CD4-positive, CD25-positive, alpha-beta regulatory T cell (primary cell): ENCODE measurements around the gene ANKFN1. TPM values are rescaled to one million over a fixed set of nuclear protein-coding genes. Genes with fewer than 3 reads are reported as not detected.

Experiments used
- ATAC-seq, 2 donors: fragments of 150-1000 bp; cut with Tn5 transposase; one replicate each; pipeline ENCODE4 v1.10.0; 2021; ENCODE audit warnings: low read depth in 2 of 2, moderate number of reproducible peaks in 2 of 2, moderate library complexity in 1 of 2
- DNase-seq, 3 donors: peaks; one replicate each; pipeline versions ENCODE4 v3.0.0 to v3.0.0-alpha.2; 2012 to 2022; ENCODE audit warnings: mixed read lengths in 1 of 3
- H3K27ac ChIP-seq: one replicate; pipeline ENCODE4 v1.7.0; 2013; ENCODE audit warnings: mild to moderate bottlenecking, low read length; ENCODE audit not compliant: insufficient read depth, poor library complexity, severe bottlenecking
- H3K27me3 ChIP-seq: one replicate; pipeline ENCODE4 v1.7.0; 2013; ENCODE audit warnings: low read length; ENCODE audit not compliant: control insufficient read depth, insufficient read depth
- H3K36me3 ChIP-seq: one replicate; pipeline ENCODE4 v1.7.0; 2013; ENCODE audit warnings: mild to moderate bottlenecking, low read length, moderate library complexity; ENCODE audit not compliant: control insufficient read depth, insufficient read depth
- H3K4me1 ChIP-seq: 2 replicates; pipeline ENCODE4 v1.7.0; 2013; ENCODE audit warnings: mild to moderate bottlenecking, low read length; ENCODE audit not compliant: insufficient read depth, control insufficient read depth, poor library complexity, severe bottlenecking
- H3K4me3 ChIP-seq: one replicate; pipeline ENCODE4 v1.7.0; 2013; ENCODE audit warnings: low read depth, mild to moderate bottlenecking, low read length, moderate library complexity
- H3K9me3 ChIP-seq, 2 experiments: 1 replicate in 1 of 2; 2 replicates in 1 of 2; pipeline ENCODE4 v1.7.0; 2013; ENCODE audit warnings: low read length in 2 of 2, mild to moderate bottlenecking in 1 of 2, moderate library complexity in 1 of 2; ENCODE audit not compliant: control insufficient read depth in 2 of 2
- H3K27ac Mint-ChIP-seq, 3 donors: one replicate each; pipeline ENCODE4 v1.8.0; 2020 to 2022; ENCODE audit warnings: mild to moderate bottlenecking in 3 of 3, mixed read lengths in 3 of 3, moderate library complexity in 2 of 3
- H3K27me3 Mint-ChIP-seq: one replicate; pipeline ENCODE4 v1.8.0; 2022; ENCODE audit warnings: mild to moderate bottlenecking, mixed read lengths
- H3K36me3 Mint-ChIP-seq: one replicate; pipeline ENCODE4 v1.8.0; 2020; ENCODE audit warnings: mixed read lengths
- H3K4me1 Mint-ChIP-seq, 4 donors: one replicate each; pipeline ENCODE4 v1.8.0; 2020 to 2022; ENCODE audit warnings: mixed read lengths in 4 of 4, mild to moderate bottlenecking in 1 of 4
- H3K4me3 Mint-ChIP-seq, 4 donors: one replicate each; pipeline ENCODE4 v1.8.0; 2020 to 2022; ENCODE audit warnings: mild to moderate bottlenecking in 4 of 4, mixed read lengths in 4 of 4, moderate library complexity in 3 of 4
- H3K9me3 Mint-ChIP-seq, 7 donors: one replicate each; pipeline ENCODE4 v1.8.0; 2020 to 2022; ENCODE audit warnings: mixed read lengths in 7 of 7, mild to moderate bottlenecking in 3 of 7, moderate library complexity in 2 of 7
- polyA plus RNA-seq, 4 donors: library from polyadenylated mRNA; unstranded; fragments of 300-500 nt; fragmentation: Illumina TruSeq; gene quantifications; one replicate each; pipeline ENCODE4 v1.2.3, GENCODE V29; 2021
- total RNA-seq: library from RNA; stranded (reverse); gene quantifications from one replicate; pipeline ENCODE4 v1.2.3, GENCODE V29; 2022

Gene ANKFN1
- total and polyA plus RNA-seq, 5 donors from 2014 or later, result not detected

DNA sequence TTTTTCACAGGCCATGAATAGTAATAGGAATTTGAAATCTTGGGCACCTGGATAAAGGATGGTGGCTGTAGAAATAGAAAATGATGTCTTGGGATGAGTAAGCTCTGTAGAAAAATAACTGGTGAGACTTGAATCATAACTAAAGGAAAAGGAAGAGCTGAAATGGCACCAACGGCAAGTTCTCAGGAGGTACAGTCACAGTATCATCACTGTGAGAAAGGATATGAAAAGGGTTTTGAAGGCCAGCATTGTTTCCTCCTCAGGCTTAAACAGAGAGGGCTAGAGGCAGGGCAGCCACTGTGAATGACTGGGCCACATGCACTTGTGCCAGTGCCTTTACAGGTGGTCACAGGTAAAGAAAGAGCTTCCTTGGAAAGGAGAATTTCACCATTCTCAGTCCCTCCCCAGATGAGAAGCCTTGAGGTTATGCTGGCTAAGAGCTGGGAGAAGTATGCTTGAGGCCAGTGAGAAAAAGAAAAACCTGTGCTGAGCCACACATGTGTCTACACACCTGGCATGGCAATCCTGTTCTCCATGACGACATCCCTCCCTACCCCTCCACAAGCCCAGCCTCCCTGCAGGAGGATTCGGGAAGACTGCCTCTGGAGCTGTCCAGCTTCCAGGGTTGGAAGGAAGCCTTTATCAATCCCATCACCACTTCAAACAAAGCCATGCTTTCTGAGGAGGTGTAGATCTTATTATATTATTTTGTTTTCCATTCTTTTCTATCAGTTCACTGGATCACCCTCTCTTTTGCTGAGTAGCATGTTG, 3.8 kb upstream of the ANKFN1 start:
- H3K9me3 ChIP-seq, result no peaks in the 10 kb centered on the region
- no peaks in the 10 kb centered on the region for H3K27me3 ChIP-seq
- H3K27ac ChIP-seq, result no peak overlapping the region
- Mint-ChIP-seq H3K4me1 (no peaks in the 10 kb centered on the region), H3K36me3 (no peaks in the 10 kb centered on the region), H3K27me3 (peaks cover 10% of the 10 kb centered on the region), H3K4me3 (no peak overlapping the region), H3K27ac (no peak overlapping the region), H3K9me3 (no peaks in the 10 kb centered on the region)
- DNase-seq (no peak), ATAC-seq (no peak)
- no peaks in the 10 kb centered on the region for H3K36me3 ChIP-seq
- no peak overlapping the region for H3K4me3 ChIP-seq
- no peaks in the 10 kb centered on the region for H3K4me1 ChIP-seq

DNA sequence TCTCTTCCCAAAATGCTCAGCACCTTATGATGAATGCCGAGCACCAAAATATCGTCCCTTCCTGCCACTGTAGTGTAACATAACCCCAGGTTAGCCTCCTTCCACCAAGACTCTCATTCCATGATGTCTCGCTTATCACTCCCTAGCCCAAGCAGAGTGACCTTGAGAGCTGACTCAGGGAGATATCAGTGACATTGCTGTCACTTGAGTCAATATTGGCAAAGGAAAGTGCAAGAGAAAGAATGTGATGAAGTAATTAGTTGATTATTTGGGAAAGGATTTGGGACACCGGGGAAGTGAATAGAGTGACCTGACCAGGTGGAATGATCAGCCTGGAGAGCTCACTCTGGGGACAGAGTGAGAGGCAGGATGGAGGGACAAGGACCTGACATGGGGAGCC, 2.6 kb upstream of the ANKFN1 start:
- Mint-ChIP-seq H3K36me3 (no peaks in the 10 kb centered on the region), H3K27ac (no peak overlapping the region), H3K27me3 (peaks cover 10% of the 10 kb centered on the region), H3K4me3 (no peak overlapping the region), H3K4me1 (no peaks in the 10 kb centered on the region), H3K9me3 (no peaks in the 10 kb centered on the region)
- H3K9me3 ChIP-seq, result no peaks in the 10 kb centered on the region
- H3K36me3 ChIP-seq, result no peaks in the 10 kb centered on the region
- no peak overlapping the region for H3K27ac ChIP-seq
- no peaks in the 10 kb centered on the region for H3K4me1 ChIP-seq
- H3K27me3 ChIP-seq, result no peaks in the 10 kb centered on the region
- DNase-seq (no peak), ATAC-seq (no peak)
- no peak overlapping the region for H3K4me3 ChIP-seq

DNA sequence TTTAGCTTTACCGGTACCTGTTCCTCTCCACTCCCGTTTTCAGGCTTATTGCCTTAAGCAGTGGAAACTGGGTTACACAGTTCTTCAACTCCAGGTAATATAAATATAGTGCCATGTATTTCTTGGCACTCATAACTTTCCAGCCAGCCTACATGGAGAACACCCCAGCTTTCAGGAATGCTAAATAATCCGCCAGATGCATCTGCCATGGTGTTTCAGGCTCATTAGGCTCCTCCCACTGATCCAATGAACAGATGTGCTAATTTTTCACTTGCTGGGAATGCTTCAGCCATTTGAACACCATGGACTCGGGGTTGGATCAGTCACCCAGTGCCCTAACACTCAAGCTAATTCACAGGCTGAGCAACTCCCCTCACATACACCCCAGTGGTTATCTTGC, 4.6 kb downstream of the ANKFN1 start:
- Mint-ChIP-seq H3K27ac (no peak overlapping the region), H3K4me3 (no peak overlapping the region)

DNA sequence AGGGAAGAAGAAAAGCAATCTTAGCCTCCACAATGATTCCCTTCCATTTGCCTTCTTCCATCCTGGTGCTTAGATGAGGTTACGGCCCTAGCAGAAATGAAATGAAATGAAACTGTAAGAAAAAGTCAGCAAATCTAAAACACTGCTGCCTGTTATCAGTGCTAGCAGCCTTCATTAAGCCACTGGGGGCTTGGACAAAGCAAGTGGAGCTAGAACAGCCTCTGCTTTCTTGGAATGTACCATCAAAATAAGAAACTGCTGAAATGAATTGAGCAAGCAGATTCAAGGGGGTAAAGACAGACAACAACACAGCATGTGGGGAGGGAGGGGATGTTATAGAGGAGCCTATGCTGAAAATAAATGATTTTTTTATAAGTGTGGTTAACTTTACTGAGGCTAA, 5.1 kb downstream of the ANKFN1 start:
- Mint-ChIP-seq H3K27ac (no peak overlapping the region), H3K27me3 (peaks cover 10% of the 10 kb centered on the region), H3K4me3 (no peak overlapping the region), H3K4me1 (no peaks in the 10 kb centered on the region), H3K9me3 (peaks cover 0 to 2% (median 0%) of the 10 kb centered on the region in 7 donors), H3K36me3 (no peaks in the 10 kb centered on the region)
- no peaks in the 10 kb centered on the region for H3K27me3 ChIP-seq
- H3K9me3 ChIP-seq, result no peaks in the 10 kb centered on the region
- H3K4me3 ChIP-seq, result no peak overlapping the region
- H3K27ac ChIP-seq, result no peak overlapping the region
- H3K36me3 ChIP-seq, result no peaks in the 10 kb centered on the region
- H3K4me1 ChIP-seq, result no peaks in the 10 kb centered on the region
- ATAC-seq (no peak), DNase-seq (no peak)

More for the DNA sequence above, 4.6 kb downstream of the ANKFN1 start:
- H3K27me3 Mint-ChIP-seq, result peaks cover 14% of the 10 kb centered on the region
- ATAC-seq (no peak), DNase-seq (no peak)
- no peaks in the 10 kb centered on the region for H3K36me3 Mint-ChIP-seq
- no peaks in the 10 kb centered on the region for H3K27me3 ChIP-seq
- H3K36me3 ChIP-seq, result no peaks in the 10 kb centered on the region
- H3K4me1 ChIP-seq, result no peaks in the 10 kb centered on the region
- H3K4me1 Mint-ChIP-seq, result no peaks in the 10 kb centered on the region
- H3K4me3 ChIP-seq, result no peak overlapping the region
- no peaks in the 10 kb centered on the region for H3K9me3 ChIP-seq
- no peak overlapping the region for H3K27ac ChIP-seq
- H3K9me3 Mint-ChIP-seq, result peaks cover 0 to 2% (median 0%) of the 10 kb centered on the region in 7 donors

DNA sequence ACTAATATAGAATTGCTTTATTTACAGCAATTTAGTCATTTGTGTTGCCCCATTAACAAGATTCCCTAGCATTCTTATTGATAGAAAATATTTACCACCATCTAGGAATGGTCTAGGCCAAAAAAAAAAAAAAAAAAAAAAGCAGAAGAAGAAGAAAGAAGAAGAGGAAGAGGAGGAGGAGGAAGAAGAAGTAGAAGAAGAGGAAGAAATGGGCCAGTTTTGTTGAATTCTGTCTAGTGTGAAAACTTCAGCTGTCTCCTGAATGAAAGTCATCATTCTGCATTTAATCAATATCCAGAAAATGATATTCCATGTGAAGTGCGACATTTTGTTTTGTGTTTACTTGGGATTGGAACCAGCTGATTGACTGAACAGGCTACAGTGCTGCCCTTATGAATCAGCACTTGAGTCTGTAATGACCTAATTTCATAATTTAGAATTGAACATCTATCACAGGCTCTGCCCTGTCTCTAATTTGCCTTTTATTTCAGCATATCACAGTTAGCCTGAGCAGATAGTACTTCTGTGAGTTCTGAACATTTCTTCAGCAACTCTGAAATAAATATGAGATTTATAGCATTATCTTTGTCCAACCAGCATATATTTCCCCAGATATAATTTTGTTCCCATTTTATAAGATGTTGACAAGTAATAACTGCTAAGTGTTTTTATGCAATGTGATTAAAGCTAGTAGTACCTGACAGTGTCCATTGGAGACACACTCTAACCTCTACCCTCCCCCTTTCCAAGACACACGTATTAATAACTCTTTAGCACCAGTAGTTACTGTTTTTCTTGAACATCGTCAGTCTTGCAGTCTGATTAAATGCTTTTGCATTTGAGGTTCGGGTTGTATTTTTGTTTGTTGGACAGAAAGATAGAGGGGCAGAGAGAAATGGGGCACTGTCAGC, 5.9 kb downstream of the ANKFN1 start:
- Histone ChIP-seq H3K27me3 (no peaks in the 10 kb centered on the region), H3K9me3 (no peaks in the 10 kb centered on the region), H3K4me1 (no peaks in the 10 kb centered on the region), H3K36me3 (no peaks in the 10 kb centered on the region), H3K4me3 (no peak overlapping the region), H3K27ac (no peak overlapping the region)
- ATAC-seq, result no peak
- no peak overlapping the region for H3K27ac Mint-ChIP-seq
- H3K27me3 Mint-ChIP-seq, result peaks cover 5% of the 10 kb centered on the region
- peaks cover 0 to 2% (median 0%) of the 10 kb centered on the region in 7 donors for H3K9me3 Mint-ChIP-seq
- no peak for DNase-seq
- H3K4me1 Mint-ChIP-seq, result no peaks in the 10 kb centered on the region
- H3K36me3 Mint-ChIP-seq, result no peaks in the 10 kb centered on the region
- no peak overlapping the region for H3K4me3 Mint-ChIP-seq

DNA sequence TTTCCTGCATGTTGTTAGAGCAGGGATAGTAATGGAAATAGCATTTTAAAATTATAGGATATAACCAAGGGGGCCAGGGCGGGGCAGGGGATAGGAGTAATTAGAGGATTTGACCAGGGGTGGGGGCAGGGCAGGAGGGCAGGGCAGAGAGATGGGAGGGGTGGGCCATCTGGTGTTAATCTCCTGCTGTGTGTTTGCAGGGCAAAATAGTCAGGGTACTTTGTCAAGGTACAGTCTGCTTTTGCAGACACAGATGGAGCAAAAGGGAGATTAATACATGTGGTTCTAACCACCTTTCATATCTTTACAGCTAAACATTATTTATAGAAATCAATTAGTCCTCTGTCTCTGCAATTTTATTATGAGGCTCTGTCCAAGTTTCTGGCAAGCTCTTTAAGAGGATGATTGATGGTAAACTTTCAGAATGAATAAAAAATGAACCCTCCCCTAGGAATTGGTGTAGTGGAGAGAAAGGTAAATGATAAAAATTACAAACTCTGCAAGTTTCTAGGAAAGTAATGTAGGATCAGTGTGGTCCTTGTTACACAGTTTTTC, 6.6 kb downstream of the ANKFN1 start:
- Histone ChIP-seq H3K27me3 (no peaks in the 10 kb centered on the region), H3K4me1 (no peaks in the 10 kb centered on the region), H3K36me3 (no peaks in the 10 kb centered on the region), H3K4me3 (no peak overlapping the region), H3K9me3 (no peaks in the 10 kb centered on the region), H3K27ac (no peak overlapping the region)
- Mint-ChIP-seq H3K4me3 (no peak overlapping the region), H3K27ac (no peak overlapping the region), H3K4me1 (no peaks in the 10 kb centered on the region), H3K9me3 (peaks cover 0 to 3% (median 0%) of the 10 kb centered on the region in 7 donors), H3K27me3 (peaks cover 4% of the 10 kb centered on the region), H3K36me3 (no peaks in the 10 kb centered on the region)
- DNase-seq, result no peak
- ATAC-seq, result no peak

DNA sequence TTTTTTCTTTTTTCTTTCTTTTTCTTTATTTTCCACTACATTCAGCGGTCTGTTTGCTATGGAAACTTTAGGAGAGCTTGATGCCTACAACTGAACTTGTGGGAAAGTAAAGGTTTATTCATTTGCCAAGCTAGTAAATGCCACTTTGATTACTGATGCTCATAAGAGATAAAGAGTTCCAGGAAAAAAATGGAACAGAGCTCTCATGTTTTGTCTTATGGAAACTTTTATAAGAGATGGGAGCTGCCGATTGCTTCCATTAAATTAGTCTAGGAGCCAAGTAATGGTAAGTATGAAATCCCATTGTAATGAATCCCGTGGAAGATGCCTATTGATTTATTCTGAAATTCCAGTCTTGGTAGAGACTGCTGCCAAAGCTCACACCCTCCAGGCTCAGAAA, 7.1 kb downstream of the ANKFN1 start:
- H3K4me3 ChIP-seq, result no peak overlapping the region
- Mint-ChIP-seq H3K9me3 (peaks cover 0 to 3% (median 0%) of the 10 kb centered on the region in 7 donors), H3K27me3 (peaks cover 4% of the 10 kb centered on the region), H3K4me3 (no peak overlapping the region), H3K4me1 (no peaks in the 10 kb centered on the region), H3K27ac (no peak overlapping the region), H3K36me3 (no peaks in the 10 kb centered on the region)
- H3K27ac ChIP-seq, result no peak overlapping the region
- no peaks in the 10 kb centered on the region for H3K27me3 ChIP-seq
- DNase-seq (no peak), ATAC-seq (no peak)
- H3K36me3 ChIP-seq, result no peaks in the 10 kb centered on the region
- no peaks in the 10 kb centered on the region for H3K4me1 ChIP-seq
- no peaks in the 10 kb centered on the region for H3K9me3 ChIP-seq
